ENCODE results near the gene TSPAN13.

TSPAN13 gene

GRCh38 chr7:16753102-16753931 is at the start of gene TSPAN13:
TSPAN13 (plus strand) TSS chr7:16753755; CDS start chr7:16753968, 213 bp downstream.
- DNase-seq: peak; percentile 89

- DNase-seq: no peak
Observed at GRCh38 chr7:16708511-16708910, 45.0 kb upstream of the TSPAN13 start.

- no peak for DNase-seq
Observed at GRCh38 chr7:16708980-16709379, 44.6 kb upstream of the TSPAN13 start.

- DNase-seq: no peak
Observed at GRCh38 chr7:16710651-16711050, 42.9 kb upstream of the TSPAN13 start.

- DNase-seq: no peak
Observed at GRCh38 chr7:16711730-16712129, 41.8 kb upstream of the TSPAN13 start.

GRCh38 chr7:16712916-16713315 is 40.6 kb upstream of the TSPAN13 start:
- DNase-seq: no peak

- no peak for DNase-seq
Observed at GRCh38 chr7:16715928-16716327, 37.6 kb upstream of the TSPAN13 start.

- DNase-seq: no peak
Observed at GRCh38 chr7:16718111-16718656, 35.4 kb upstream of the TSPAN13 start.

- no peak for DNase-seq
Observed at GRCh38 chr7:16719699-16720098, 33.9 kb upstream of the TSPAN13 start.

- DNase-seq: no peak
Observed at GRCh38 chr7:16721541-16721940, 32.0 kb upstream of the TSPAN13 start.

- DNase-seq: no peak
Observed at GRCh38 chr7:16724344-16724743, 29.2 kb upstream of the TSPAN13 start.

GRCh38 chr7:16726189-16726588 is 27.4 kb upstream of the TSPAN13 start:
- DNase-seq: no peak

GRCh38 chr7:16727736-16728135 is 25.8 kb upstream of the TSPAN13 start:
- no peak for DNase-seq

- no peak for DNase-seq
Observed at GRCh38 chr7:16728811-16729210, 24.7 kb upstream of the TSPAN13 start.

- DNase-seq: no peak
Observed at GRCh38 chr7:16729541-16729940, 24.0 kb upstream of the TSPAN13 start.

GRCh38 chr7:16730937-16731336 is 22.6 kb upstream of the TSPAN13 start:
- DNase-seq: no peak

- no peak for DNase-seq
Observed at GRCh38 chr7:16732828-16733227, 20.7 kb upstream of the TSPAN13 start.

GRCh38 chr7:16734148-16734726 is 19.3 kb upstream of the TSPAN13 start:
- DNase-seq: no peak

GRCh38 chr7:16735020-16735419 is 18.5 kb upstream of the TSPAN13 start:
- DNase-seq: no peak

GRCh38 chr7:16738011-16738688 is 15.4 kb upstream of the TSPAN13 start:
- no peak for DNase-seq

GRCh38 chr7:16739863-16740622 is 13.5 kb upstream of the TSPAN13 start:
- DNase-seq: no peak

GRCh38 chr7:16740623-16740953 is 13.0 kb upstream of the TSPAN13 start:
- DNase-seq: no peak

- DNase-seq: no peak
Observed at GRCh38 chr7:16740996-16741395, 12.6 kb upstream of the TSPAN13 start.

All from NCI-H1436 (cell line).